ENCODE measurements around the gene CEP170. TPM values are rescaled to one million over a fixed set of nuclear protein-coding genes. Genes with fewer than 3 reads are reported as not detected.

Gene CEP170
- polyA plus RNA-seq, 3 donors = 13.7 to 44.5 (median 17.4) TPM

DNA sequence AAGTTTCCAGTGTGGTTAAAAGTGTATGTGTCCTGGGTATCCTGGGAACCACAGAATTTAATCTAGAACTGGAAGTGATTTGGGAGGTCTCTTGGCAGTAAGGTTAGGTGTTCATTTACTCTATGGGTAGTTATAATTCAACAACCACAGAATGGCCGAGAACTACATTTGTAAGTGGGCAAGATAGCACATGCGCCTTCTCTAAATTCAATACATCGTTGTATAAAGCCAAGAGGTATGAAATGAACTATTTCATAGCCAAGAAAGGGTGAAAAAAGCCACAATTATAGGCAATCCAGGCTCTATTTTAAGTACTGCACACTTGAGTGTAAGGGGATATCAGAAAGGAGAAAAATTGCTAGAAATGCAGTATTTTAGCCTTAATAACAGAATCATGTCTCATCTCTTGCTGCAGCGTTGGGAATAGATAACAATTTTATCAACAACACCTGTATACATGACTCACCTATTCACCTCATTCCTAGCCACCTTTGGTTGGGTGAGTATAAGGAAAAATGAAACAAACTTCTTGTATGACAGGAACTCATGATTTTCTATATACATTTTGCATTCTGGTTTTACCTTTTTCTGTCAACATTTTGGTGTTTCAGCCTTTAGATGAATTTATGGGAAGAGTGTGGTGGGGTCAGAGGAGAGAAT is 5.3 kb upstream of the CEP170 start:
- peaks cover 0 to 14% of the 10 kb centered on the region in 2 donors for H3K36me3 Mint-ChIP-seq
- H3K79me2 ChIP-seq (ENCODE audit: insufficient read depth, low read length) = peaks cover 81% of the 10 kb centered on the region

DNA sequence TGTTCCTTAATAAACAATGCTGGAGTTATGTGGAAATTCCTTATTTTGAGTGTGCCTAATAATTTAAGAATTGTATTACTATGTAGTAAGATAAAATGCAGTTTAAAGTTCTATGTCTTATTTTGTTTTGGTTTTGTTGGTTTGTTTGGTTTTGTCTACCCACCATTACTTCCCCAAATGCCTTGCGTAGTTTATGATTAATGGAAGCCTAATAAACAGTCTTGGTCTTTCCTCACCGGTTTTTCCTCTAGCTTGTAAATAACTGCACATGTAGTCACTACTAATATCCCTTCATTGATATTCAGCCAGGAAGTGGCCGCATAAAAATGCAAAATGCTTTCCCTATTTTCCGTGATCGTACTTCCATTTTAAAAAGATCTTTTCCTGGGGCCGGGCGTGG is 3.6 kb upstream of the CEP170 start:
- no peak overlapping the region for H3K4me3 ChIP-seq (replicated peaks in 1 of 3; ENCODE audit: low read depth in 2 of 3, low read length in 3 of 3)
- H3K27me3 Mint-ChIP-seq (ENCODE audit: low read depth in 3 of 3) = no peaks in the 10 kb centered on the region
- no peak overlapping the region for H2AFZ ChIP-seq (ENCODE audit: insufficient read depth, low read depth, low read length, poor library complexity, severe bottlenecking)
- no peaks in the 10 kb centered on the region for H4K20me1 ChIP-seq (ENCODE audit: insufficient read depth, low read length)
- no peak overlapping the region for H3K4me2 ChIP-seq (replicated peaks; ENCODE audit: extremely low read depth, low read length, poor library complexity, severe bottlenecking)
- no peaks in the 10 kb centered on the region for H3K9me3 ChIP-seq (replicated peaks in 1 of 2; ENCODE audit: control insufficient read depth in 1 of 2, insufficient read depth in 1 of 2, low read length in 2 of 2)
- intact Hi-C loops (cut with micrococcal nuclease) = loop anchor here in 1 of 2 donors (5.0 kb wide), 1 partner anchor 64 kb away; no protein-coding TSS in a partner anchor
- peak in 1 of 3 donors; percentile 26 for DNase-seq
- TF ChIP-seq, protein P1, sequence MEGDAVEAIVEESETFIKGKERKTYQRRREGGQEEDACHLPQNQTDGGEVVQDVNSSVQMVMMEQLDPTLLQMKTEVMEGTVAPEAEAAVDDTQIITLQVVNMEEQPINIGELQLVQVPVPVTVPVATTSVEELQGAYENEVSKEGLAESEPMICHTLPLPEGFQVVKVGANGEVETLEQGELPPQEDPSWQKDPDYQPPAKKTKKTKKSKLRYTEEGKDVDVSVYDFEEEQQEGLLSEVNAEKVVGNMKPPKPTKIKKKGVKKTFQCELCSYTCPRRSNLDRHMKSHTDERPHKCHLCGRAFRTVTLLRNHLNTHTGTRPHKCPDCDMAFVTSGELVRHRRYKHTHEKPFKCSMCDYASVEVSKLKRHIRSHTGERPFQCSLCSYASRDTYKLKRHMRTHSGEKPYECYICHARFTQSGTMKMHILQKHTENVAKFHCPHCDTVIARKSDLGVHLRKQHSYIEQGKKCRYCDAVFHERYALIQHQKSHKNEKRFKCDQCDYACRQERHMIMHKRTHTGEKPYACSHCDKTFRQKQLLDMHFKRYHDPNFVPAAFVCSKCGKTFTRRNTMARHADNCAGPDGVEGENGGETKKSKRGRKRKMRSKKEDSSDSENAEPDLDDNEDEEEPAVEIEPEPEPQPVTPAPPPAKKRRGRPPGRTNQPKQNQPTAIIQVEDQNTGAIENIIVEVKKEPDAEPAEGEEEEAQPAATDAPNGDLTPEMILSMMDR (IDR thresholded peaks at IDR 0.05) = no peak
- H3K79me2 ChIP-seq (ENCODE audit: insufficient read depth, low read length) = peaks cover 84% of the 10 kb centered on the region
- no peak overlapping the region for H3K27ac ChIP-seq (ENCODE audit: low read depth in 1 of 2, low read length in 2 of 2)
- H3K4me1 ChIP-seq (ENCODE audit: control insufficient read depth in 1 of 2, insufficient read depth in 2 of 2, low read length in 2 of 2) = peaks cover 33 to 44% of the 10 kb centered on the region in 2 donors
- no peak overlapping the region for H3K4me3 Mint-ChIP-seq
- peaks cover 43% of the 10 kb centered on the region for H3K4me1 Mint-ChIP-seq
- peaks cover 0 to 11% of the 10 kb centered on the region in 2 donors for H3K36me3 Mint-ChIP-seq
- H3K27me3 ChIP-seq (ENCODE audit: control insufficient read depth in 2 of 2, insufficient read depth in 2 of 2, low read length in 2 of 2) = no peaks in the 10 kb centered on the region
- H3K27ac Mint-ChIP-seq = peak overlapping the region in 4 of 7 donors; percentile 36 to 83 (median 64)
- no peaks in the 10 kb centered on the region for H3K36me3 ChIP-seq (replicated peaks in 1 of 2; ENCODE audit: control insufficient read depth in 1 of 2, insufficient read depth in 2 of 2, low read length in 2 of 2)
- H3K9me3 Mint-ChIP-seq = peaks cover 0 to 2% (median 0%) of the 10 kb centered on the region in 7 donors
- H3K9ac ChIP-seq (ENCODE audit: insufficient read depth, low read length, poor library complexity, severe bottlenecking) = no peak overlapping the region
- 98% methylated on average over 5 of the region's 7 CpGs for WGBS (ENCODE audit: insufficient coverage)

More for the DNA sequence above, 5.3 kb upstream of the CEP170 start:
- H3K9me3 ChIP-seq (replicated peaks in 1 of 2; ENCODE audit: control insufficient read depth in 1 of 2, insufficient read depth in 1 of 2, low read length in 2 of 2) = no peaks in the 10 kb centered on the region
- TF ChIP-seq, protein P1 (IDR thresholded peaks at IDR 0.05) = no peak
- intact Hi-C loops (cut with micrococcal nuclease) = no loop called here
- H3K4me3 Mint-ChIP-seq = no peak overlapping the region
- no peaks in the 10 kb centered on the region for H3K36me3 ChIP-seq (replicated peaks in 1 of 2; ENCODE audit: control insufficient read depth in 1 of 2, insufficient read depth in 2 of 2, low read length in 2 of 2)
- no peak overlapping the region for H3K9ac ChIP-seq (ENCODE audit: insufficient read depth, low read length, poor library complexity, severe bottlenecking)
- H2AFZ ChIP-seq (ENCODE audit: insufficient read depth, low read depth, low read length, poor library complexity, severe bottlenecking) = no peak overlapping the region
- no peaks in the 10 kb centered on the region for H4K20me1 ChIP-seq (ENCODE audit: insufficient read depth, low read length)
- H3K27me3 ChIP-seq (ENCODE audit: control insufficient read depth in 2 of 2, insufficient read depth in 2 of 2, low read length in 2 of 2) = no peaks in the 10 kb centered on the region
- H3K4me1 ChIP-seq (ENCODE audit: control insufficient read depth in 1 of 2, insufficient read depth in 2 of 2, low read length in 2 of 2) = peaks cover 49 to 60% of the 10 kb centered on the region in 2 donors
- H3K27ac ChIP-seq (ENCODE audit: low read depth in 1 of 2, low read length in 2 of 2) = peak overlapping the region in 1 of 2 donors; percentile 30
- H3K4me2 ChIP-seq (replicated peaks; ENCODE audit: extremely low read depth, low read length, poor library complexity, severe bottlenecking) = no peak overlapping the region
- H3K9me3 Mint-ChIP-seq = peaks cover 0 to 2% (median 0%) of the 10 kb centered on the region in 7 donors
- WGBS (ENCODE audit: insufficient coverage) = no CpG with 5 or more reads among the region's 4 CpGs
- no peak for DNase-seq
- peak overlapping the region in 6 of 7 donors; percentile 18 to 89 (median 70) for H3K27ac Mint-ChIP-seq
- peaks cover 59% of the 10 kb centered on the region for H3K4me1 Mint-ChIP-seq
- H3K4me3 ChIP-seq (replicated peaks in 1 of 3; ENCODE audit: low read depth in 2 of 3, low read length in 3 of 3) = no peak overlapping the region
- no peaks in the 10 kb centered on the region for H3K27me3 Mint-ChIP-seq (ENCODE audit: low read depth in 3 of 3)
